ENCODE results near the gene BEST3.
"Not testable (repeated sequence)": the region's sequence is repeated elsewhere in the genome, so short reads cannot be mapped to it uniquely, and the experiment has no call there.

Gene BEST3

GRCh38 chr12:69687390-69687789 is 11.7 kb downstream of the BEST3 start:
- FAIRE-seq: no peak

- FAIRE-seq: no peak
Measured at GRCh38 chr12:69686731-69687130, 12.4 kb downstream of the BEST3 start.

GRCh38 chr12:69685810-69686209 is 13.3 kb downstream of the BEST3 start:
- no peak for FAIRE-seq

GRCh38 chr12:69684466-69684865 is 14.6 kb downstream of the BEST3 start:
- FAIRE-seq: no peak

GRCh38 chr12:69682110-69682755 is 16.9 kb downstream of the BEST3 start:
- no peak for FAIRE-seq

- no peak for FAIRE-seq
Measured at GRCh38 chr12:69679119-69679518, 20.0 kb downstream of the BEST3 start.

GRCh38 chr12:69676257-69677012 is 22.7 kb downstream of the BEST3 start:
- no peak for FAIRE-seq

GRCh38 chr12:69672195-69672594 is 26.9 kb downstream of the BEST3 start:
- FAIRE-seq: no peak

- FAIRE-seq: no peak
Measured at GRCh38 chr12:69671597-69671996, 27.5 kb downstream of the BEST3 start.

- no peak for FAIRE-seq
Measured at GRCh38 chr12:69666798-69667197, 32.3 kb downstream of the BEST3 start.

GRCh38 chr12:69664930-69665377 is 34.1 kb downstream of the BEST3 start:
- FAIRE-seq: not testable (repeated sequence)

GRCh38 chr12:69663726-69664125 is 35.4 kb downstream of the BEST3 start:
- no peak for FAIRE-seq

GRCh38 chr12:69662764-69663163 is 36.3 kb downstream of the BEST3 start:
- no peak for FAIRE-seq

- no peak for FAIRE-seq
Measured at GRCh38 chr12:69661386-69661785, 37.7 kb downstream of the BEST3 start.

GRCh38 chr12:69660164-69660863 is 38.8 kb downstream of the BEST3 start:
- FAIRE-seq: no peak

- FAIRE-seq: no peak
Measured at GRCh38 chr12:69658203-69658602, 40.9 kb downstream of the BEST3 start.

- FAIRE-seq: no peak
Measured at GRCh38 chr12:69657376-69658137, 41.5 kb downstream of the BEST3 start.

- no peak for FAIRE-seq
Measured at GRCh38 chr12:69655616-69656340, 43.3 kb downstream of the BEST3 start.

GRCh38 chr12:69653703-69654102 is 45.4 kb downstream of the BEST3 start:
- no peak for FAIRE-seq

- FAIRE-seq: no peak
Measured at GRCh38 chr12:69651922-69652321, 47.2 kb downstream of the BEST3 start.

GRCh38 chr12:69649529-69649928 is 49.6 kb downstream of the BEST3 start:
- no peak for FAIRE-seq

GRCh38 chr12:69648476-69648875 is 50.6 kb downstream of the BEST3 start:
- FAIRE-seq: no peak
